T-helper 2 cell treated with Interferon-gamma antibody and Interleukin-4, amounts not matched to agents 100 ng/mL and 5 ng/mL, for 36 hours (primary cell): ENCODE results near the gene KMT2A. TPM values are rescaled to one million over a fixed set of nuclear protein-coding genes. Genes with fewer than 3 reads are reported as not detected.
"Not testable (repeated sequence)": the region's sequence is repeated elsewhere in the genome, so short reads cannot be mapped to it uniquely, and the experiment has no call there.

Experiments
- intact Hi-C: fragments of 100-400 bp; cut with micrococcal nuclease; formaldehyde crosslinking; loops from one replicate; pipeline ENCODE4 v1.15.1; 2023
- total RNA-seq: library from RNA; stranded (reverse); gene quantifications from 2 replicates; pipeline ENCODE4 v1.2.3, GENCODE V29; 2022

KMT2A gene
- 94.1 and 94.9 TPM in 2 replicates for total RNA-seq

GRCh38 chr11:118435893-118436624 lies at the start of gene KMT2A:
Gene KMT2A, plus strand, starts transcription at chr11:118436492. Its CDS starts 21 bp downstream, at chr11:118436513.
- intact Hi-C loops = loop anchor here (2.0 to 10.0 kb wide), 5 partner anchors 77 to 659 kb away; partner anchors contain the start of genes ARCN1, BCL9L, CD3D and UBE4A

DNA sequence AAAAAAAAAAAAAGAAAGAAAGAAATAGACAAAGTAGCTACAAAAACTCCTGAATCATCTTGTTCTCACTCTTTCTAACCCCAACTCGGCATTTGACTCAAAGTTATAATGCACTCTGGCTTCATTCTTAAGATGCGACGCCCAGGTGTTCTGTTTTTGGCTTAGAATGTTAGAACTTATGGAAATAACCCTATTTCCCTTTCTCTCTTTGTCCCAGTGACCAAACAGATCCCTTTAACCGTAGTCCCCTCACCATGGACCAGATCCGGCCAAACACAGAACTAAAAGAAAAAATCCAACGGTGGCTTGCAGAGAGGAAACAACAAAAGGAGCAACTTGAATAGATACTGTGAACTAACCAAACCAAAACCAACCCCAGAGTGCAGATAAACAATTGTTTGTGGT lies 40.2 kb upstream of the KMT2A start:
- intact Hi-C loops = loop anchor here (5.0 kb wide), 2 partner anchors 169 to 176 kb away; partner anchors contain the start of genes ARCN1 and JAML

DNA sequence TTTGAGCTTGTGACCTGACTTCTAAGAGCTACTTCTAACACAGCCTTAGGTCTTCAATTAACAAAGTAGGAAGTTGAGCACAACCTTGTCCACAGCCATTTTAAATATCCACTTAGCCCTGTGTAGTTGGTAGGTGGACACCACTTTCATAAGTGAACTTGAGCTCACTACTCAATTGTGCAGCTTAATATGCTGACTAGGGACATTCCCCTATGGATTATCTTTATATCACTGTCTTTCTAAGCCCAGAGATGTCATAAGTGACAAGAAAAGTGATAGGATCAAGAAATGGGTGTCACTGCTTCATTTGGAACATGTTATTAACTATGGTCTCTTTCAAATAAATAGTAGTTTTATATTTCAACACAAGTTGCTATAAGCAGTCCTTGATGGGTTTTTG lies 38.8 kb upstream of the KMT2A start:
- intact Hi-C loops = loop anchor here (5.0 kb wide), 2 partner anchors 170 to 175 kb away; partner anchors contain the start of genes ARCN1 and JAML

DNA sequence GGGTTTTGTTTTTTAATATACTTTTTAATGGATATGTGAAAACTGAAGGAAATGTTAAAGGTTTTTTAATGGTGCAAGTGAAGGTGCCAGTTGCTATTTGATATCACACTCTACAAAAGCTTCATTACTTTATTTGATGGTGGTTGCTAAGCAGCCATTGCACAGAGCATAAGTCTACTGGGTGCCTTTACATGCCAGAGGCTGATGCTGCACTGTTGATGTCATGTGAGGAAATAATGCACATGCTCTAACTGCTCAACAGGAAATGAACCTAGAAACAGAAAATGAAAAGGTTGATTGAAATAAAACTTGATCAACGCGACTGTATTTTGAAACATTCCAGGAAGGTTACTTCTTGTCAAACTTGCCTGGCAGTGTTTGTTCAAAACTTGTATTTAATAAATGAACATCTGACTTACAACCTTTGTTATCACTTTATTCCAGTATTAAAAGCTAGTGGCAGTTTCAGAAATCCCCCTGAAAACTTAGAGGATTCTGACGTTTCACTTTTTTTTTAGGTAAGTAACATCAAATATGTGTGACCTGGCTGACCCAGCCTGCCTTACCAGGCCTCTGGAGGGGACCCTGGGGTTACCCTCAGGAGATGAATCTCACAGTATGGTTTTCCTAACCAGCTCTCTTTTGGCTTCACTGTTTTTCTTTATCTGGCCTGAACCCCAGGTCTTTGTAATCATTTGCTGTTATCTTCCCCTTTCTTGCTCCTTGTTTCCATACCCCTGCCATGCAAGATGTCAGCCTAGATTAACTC lies 37.3 kb upstream of the KMT2A start:
- intact Hi-C loops = loop anchor here (5.0 kb wide), 2 partner anchors 172 to 173 kb away; partner anchors contain the start of genes ARCN1 and JAML

GRCh38 chr11:118401151-118401879 lies 35.0 kb upstream of the KMT2A start, which contains the start of gene ATP5MG:
Gene ATP5MG, plus strand, starts transcription at chr11:118401606. Its CDS starts 60 bp downstream, at chr11:118401666.
- intact Hi-C loops = loop anchor here (1.0 to 5.0 kb wide), 4 partner anchors 37 to 87 kb away; partner anchors contain the start of genes CD3D, CD3G and UBE4A

DNA sequence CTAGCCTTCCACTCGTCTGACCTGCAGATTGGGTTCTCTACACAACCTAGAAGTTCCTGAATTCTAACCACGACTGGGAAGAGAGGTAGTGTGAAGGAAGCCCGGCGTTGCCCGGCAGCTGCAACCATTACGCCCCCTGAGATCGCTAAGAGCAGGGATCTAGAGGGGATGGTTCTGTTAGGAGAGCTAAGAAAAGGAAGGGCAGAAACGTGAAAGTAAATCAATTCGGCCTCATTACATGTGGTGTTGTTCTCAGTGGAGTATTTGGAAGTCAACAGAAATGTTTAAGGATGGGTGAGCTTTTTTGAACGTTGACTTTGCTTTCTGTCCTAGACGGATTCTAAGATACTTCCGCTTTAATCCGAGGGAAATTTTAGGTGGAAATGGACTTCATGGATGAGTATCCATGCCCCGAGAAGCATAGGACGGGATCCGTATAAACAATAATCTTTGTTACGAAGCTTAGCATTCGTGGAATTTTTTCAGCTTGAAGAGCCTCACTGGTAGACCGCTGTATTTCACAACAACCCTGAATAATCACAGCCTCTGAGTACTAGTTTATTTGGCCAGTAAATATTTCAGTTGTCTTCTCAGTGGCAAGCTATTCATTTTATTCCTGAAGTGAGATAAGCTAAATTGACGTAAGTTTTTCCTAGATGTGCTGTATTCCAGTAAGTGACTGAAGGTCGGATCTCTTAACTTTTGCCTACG lies 34.3 kb upstream of the KMT2A start:
- intact Hi-C loops = loop anchor here (1.0 to 5.0 kb wide), 4 partner anchors 36 to 86 kb away; partner anchors contain the start of genes CD3D, CD3G and UBE4A

GRCh38 chr11:118402594-118402993 lies 33.7 kb upstream of the KMT2A start:
- intact Hi-C loops = loop anchor here (5.0 kb wide), 1 partner anchor 60 kb away; the partner anchor contains the start of genes CD3D and CD3G

- intact Hi-C loops = no loop called here
These were observed 29.6 kb upstream of the KMT2A start for GRCh38 chr11:118406599-118407166.

DNA sequence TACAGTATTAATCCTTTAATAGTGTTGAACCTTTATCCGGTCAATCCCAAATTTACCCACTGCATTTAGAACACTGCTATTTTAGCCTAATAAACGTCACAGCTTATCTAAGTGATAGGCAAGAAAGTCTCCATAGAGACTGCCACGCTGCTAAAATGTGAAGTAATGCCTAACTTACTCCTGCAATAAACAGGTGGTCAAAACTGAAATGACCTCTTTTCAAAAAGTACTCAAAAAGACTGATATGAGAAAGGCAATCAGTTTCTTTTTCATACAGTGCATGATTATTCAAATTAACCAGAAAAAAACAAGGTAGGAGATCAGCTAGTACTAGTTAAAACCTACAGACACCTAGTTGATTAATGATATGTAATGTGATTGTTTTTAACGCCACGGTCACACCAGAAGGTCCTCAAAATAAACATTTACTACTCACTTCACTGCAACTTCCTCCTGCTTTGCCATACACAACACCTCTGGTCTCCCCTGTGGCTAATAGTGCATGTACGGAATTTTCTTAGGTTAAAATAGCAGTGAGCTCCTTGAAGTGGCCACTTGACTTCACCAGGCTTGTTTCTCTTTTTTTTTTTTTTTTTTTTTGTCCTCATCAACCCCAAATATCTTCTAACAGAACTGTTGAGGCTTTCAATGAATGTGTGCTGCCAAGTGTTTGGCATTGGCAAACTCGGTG lies 26.1 kb upstream of the KMT2A start:
- intact Hi-C loops = no loop called here

- intact Hi-C loops = no loop called here
These were observed 24.8 kb upstream of the KMT2A start for GRCh38 chr11:118411530-118411929.

- intact Hi-C loops = no loop called here
These were observed 23.4 kb upstream of the KMT2A start for GRCh38 chr11:118412921-118413320.

GRCh38 chr11:118415062-118415738 lies 21.1 kb upstream of the KMT2A start:
- intact Hi-C loops = loop anchor here (1.0 kb wide), 1 partner anchor 10 kb away; no protein-coding TSS in a partner anchor

DNA sequence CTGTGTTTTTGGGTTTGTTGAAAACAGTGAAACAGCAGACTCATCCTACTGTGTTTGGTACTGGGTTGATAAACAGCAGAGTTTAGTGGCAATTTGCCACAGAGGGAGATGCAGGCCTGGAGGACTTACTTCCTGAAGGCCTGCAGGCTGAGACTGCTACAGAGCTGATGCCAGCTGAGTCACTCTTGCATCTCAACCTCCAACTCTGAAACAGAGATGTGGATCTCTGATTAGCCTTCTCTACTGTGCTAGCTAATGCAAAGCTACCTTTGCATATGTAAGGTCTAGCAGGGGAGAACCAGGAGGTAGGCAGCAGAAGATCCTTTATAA lies 20.6 kb upstream of the KMT2A start:
- intact Hi-C loops = loop anchor here (1.0 kb wide), 1 partner anchor 10 kb away; no protein-coding TSS in a partner anchor

GRCh38 chr11:118416900-118417299 lies 19.4 kb upstream of the KMT2A start:
- intact Hi-C loops = not testable (repeated sequence)

GRCh38 chr11:118417801-118418200 lies 18.5 kb upstream of the KMT2A start:
- intact Hi-C loops = no loop called here

DNA sequence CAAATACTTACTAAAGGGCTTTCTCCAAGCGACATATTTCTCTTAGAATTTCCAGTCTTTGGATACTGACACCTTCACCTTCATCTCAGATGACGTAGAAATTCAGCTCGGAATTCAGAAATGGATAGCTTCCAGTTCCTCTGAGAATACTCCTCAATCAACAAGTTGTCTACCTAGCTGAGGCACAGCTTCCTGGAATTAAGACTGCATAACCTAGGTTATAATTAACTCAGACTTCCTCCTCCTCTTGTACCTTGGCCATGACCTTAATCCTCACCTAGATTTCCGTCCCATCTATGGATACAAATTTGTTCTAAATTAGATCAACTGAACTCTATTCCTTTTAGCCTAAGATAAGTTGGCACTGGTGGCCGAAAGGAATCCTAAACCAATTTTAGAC lies 17.5 kb upstream of the KMT2A start:
- intact Hi-C loops = no loop called here

- intact Hi-C loops = no loop called here
These were observed 8.6 kb upstream of the KMT2A start for GRCh38 chr11:118427707-118428106.

DNA sequence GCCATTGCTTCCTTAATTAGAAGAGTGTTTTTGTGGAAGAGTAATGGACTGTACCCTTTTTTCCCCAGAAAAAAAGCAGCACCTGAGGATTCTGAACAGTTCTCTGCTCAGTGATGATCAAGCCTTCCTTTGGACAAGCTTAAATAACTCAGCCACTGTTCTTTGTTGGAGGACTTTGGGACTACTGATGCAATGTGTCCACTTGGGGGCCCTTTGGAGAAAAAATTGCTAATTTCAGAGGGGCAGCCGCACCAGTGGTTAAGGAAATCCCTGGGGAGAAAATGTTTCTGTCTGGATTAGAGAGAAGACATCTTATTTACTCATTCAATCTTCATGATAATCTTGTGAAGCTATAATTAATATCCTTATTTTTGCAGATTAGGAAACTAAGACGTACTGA lies 5.3 kb upstream of the KMT2A start:
- intact Hi-C loops = loop anchor here (10.0 kb wide), 1 partner anchor 664 kb away; a partner anchor contains a TSS

GRCh38 chr11:118434123-118434552 lies 2.2 kb upstream of the KMT2A start:
- intact Hi-C loops = loop anchor here (10.0 kb wide), 1 partner anchor 661 kb away; a partner anchor contains a TSS
